ENCODE measurements around the gene PER3.

DNA sequence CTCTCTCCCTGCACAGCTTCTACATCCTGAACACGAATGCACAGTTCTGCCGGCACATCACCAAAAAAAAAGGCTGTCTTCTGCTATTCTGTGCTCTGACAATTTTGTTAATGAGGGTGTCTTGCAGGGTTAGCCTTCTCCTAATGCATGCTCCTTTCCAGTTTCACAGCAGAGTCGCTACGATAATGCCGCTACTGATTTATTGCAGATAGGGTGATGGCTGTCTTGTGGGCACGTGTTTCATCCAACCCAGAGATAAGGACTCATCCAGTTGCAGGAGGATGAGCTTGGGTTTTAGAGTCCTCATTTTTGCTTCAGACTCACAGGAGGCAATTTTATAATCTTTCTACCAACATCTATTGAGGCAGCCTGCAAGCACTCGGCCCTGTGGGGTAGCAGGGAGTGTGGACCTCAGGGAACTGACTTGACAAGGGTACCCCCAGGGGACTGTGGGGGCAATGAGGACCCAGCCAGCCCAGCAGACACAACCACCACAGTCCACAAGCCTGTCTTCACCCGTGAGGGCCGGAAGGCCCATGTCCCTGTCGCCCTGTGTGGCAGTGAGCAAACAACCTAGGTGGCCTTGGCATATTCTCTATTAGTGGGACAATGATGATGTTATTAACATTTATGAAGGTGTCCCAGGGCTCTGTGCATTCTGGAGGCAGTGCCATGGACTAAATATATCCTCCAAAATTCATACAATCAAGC is 84.1 kb downstream of the PER3 start:
- TF ChIP-seq BRF1 (IDR thresholded peaks at IDR 0.05; ENCODE audit: borderline replicate concordance, extremely low read depth, insufficient read length): no peak
- TF ChIP-seq, protein P1, sequence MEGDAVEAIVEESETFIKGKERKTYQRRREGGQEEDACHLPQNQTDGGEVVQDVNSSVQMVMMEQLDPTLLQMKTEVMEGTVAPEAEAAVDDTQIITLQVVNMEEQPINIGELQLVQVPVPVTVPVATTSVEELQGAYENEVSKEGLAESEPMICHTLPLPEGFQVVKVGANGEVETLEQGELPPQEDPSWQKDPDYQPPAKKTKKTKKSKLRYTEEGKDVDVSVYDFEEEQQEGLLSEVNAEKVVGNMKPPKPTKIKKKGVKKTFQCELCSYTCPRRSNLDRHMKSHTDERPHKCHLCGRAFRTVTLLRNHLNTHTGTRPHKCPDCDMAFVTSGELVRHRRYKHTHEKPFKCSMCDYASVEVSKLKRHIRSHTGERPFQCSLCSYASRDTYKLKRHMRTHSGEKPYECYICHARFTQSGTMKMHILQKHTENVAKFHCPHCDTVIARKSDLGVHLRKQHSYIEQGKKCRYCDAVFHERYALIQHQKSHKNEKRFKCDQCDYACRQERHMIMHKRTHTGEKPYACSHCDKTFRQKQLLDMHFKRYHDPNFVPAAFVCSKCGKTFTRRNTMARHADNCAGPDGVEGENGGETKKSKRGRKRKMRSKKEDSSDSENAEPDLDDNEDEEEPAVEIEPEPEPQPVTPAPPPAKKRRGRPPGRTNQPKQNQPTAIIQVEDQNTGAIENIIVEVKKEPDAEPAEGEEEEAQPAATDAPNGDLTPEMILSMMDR (IDR thresholded peaks at IDR 0.05 in 2 of 3, conservative IDR thresholded peaks at IDR 0.05 in 1 of 3; ENCODE audit: insufficient read depth in 2 of 3, low read depth in 1 of 3, low read length in 3 of 3): no peak
- TF ChIP-seq FOXM1 (IDR thresholded peaks at IDR 0.05; ENCODE audit: low read depth): no peak
- no peak for TF ChIP-seq FOXM1 (CRISPR knock-in tag; IDR thresholded peaks at IDR 0.05; ENCODE audit: low read depth)
- TF ChIP-seq, protein P2, sequence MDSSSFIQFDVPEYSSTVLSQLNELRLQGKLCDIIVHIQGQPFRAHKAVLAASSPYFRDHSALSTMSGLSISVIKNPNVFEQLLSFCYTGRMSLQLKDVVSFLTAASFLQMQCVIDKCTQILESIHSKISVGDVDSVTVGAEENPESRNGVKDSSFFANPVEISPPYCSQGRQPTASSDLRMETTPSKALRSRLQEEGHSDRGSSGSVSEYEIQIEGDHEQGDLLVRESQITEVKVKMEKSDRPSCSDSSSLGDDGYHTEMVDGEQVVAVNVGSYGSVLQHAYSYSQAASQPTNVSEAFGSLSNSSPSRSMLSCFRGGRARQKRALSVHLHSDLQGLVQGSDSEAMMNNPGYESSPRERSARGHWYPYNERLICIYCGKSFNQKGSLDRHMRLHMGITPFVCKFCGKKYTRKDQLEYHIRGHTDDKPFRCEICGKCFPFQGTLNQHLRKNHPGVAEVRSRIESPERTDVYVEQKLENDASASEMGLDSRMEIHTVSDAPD (CRISPR knock-in tag; IDR thresholded peaks at IDR 0.05): no peak
- TF ChIP-seq TAF1 (IDR thresholded peaks at IDR 0.05; ENCODE audit: control insufficient read depth, extremely low read depth, insufficient read depth, low read length, severe bottlenecking): no peak
- TF ChIP-seq GTF2E2 (tag; IDR thresholded peaks at IDR 0.05): no peak
- no peak for TF ChIP-seq ELF1 (tag; IDR thresholded peaks at IDR 0.05)
- TF ChIP-seq ZNF23 (CRISPR knock-in tag; IDR thresholded peaks at IDR 0.05): no peak
- TF ChIP-seq TARDBP (IDR thresholded peaks at IDR 0.05): no peak

Data from K562 (cell line).